GM19328 (cell line): ENCODE data around the gene CPT1C.

Experiments
- ATAC-seq: cut with Tn5 transposase; IDR thresholded peaks from one replicate; pipeline ENCODE4 v1.9.1; 2021; ENCODE audit warnings: mild to moderate bottlenecking, moderate library complexity; ENCODE audit not compliant: unreplicated experiment

The CPT1C gene

DNA sequence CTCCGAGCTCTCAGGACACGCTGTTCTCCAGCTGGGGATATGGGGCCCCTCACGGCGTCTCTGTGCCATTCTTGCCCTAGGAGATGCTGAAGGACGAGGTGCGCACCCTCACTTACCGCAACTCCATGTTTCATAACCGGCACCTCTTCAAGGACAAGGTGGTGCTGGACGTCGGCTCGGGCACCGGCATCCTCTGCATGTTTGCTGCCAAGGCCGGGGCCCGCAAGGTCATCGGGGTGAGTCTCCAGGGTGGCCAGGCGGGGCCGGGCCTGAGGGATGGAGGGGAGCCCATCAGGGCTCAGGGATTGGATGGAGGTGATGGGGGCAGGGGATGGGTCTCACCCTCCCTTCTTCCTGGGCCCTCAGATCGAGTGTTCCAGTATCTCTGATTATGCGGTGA is 9.1 kb upstream of the CPT1C start:
- no peak for ATAC-seq

DNA sequence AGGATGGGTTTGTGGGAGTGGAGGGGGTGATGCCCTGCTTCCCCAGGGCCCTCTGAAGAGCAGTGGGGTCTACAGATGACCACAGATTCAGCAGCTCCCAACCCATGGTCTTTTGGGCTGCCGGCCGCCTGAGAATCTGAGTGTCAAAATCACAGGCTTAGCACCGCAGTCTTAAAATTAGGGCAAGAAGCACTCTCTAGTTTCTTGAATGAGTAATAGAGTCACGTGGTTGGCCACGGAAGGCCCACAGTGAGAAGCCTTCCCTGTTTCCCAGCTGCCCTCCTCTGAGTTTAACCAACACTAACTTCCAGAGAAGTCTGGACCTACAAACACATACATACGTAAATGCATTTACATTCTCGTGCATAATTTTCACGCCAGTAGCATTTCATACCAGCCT is 8.6 kb upstream of the CPT1C start:
- ATAC-seq, result no peak

DNA sequence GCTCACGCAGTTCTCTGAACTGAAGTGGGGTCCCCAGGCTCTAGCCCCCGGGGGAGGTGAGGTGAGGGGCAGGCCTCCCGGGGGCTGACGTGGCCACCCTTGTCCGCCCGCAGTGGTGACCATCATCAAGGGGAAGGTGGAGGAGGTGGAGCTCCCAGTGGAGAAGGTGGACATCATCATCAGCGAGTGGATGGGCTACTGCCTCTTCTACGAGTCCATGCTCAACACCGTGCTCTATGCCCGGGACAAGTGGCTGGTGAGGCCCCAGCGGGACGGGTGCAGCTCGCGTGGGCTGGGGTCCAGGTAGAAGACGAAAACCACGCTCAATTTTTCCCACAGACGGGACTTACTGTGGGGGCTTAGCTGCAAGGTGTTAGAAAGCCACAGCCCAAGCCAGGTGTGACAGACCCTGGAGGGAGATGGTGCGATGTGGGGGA is 7.1 kb upstream of the CPT1C start:
- no peak for ATAC-seq

DNA sequence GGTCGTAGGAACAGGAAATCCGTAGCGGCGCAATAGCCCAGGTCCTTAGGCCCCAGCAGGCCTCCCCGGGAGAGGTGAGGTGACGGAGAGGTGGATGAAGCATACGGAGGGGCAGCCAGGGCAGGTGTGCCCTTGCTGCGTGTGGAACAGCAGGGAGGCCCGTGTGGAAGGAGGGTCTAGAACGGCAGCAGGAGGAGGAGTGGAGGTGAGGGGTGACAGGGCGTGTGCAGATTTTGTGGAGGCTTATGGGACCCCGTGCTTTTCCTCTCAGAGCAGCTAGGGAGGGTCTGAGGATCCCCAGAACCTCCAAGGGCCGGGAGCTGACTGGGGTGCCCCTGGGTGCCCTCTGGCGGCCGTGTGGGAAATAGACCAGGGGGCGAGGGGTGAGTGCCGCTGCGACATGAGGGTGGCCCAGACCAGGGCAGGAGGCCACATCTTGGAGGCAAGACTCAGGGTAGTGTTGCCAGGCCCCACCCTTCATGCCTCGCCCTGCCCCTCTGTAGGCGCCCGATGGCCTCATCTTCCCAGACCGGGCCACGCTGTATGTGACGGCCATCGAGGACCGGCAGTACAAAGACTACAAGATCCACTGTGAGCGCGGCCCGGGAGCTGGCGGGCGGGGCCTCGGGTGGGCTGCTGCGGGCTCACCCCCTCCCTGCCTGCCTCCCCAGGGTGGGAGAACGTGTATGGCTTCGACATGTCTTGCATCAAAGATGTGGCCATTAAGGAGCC is 6.5 kb upstream of the CPT1C start:
- no peak for ATAC-seq

DNA sequence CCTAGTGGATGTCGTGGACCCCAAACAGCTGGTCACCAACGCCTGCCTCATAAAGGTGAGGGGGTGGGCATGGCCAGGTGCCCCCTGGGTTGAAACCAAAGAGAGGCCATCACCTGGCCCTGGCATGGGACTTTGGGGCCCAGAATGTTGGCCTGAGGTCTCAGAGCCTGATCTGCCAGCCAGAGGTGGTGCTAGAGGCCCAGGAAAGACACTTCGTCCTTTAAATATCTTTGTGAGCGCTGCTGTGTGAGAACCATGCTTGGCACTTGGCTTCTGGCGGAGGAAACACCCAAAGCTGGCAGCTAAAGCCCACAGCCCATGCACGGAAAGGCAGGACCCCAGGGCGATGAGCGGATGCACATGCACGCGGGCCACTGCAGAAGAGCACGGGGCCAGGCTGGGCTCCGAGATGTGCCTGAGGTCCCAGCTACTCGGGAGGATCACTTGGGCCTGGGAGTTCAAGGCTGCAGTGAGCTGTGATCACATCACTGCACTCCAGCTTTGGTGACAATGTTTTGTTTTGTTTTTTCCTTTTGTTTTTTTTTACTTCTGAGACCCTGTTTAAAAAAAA is 5.8 kb upstream of the CPT1C start:
- no peak for ATAC-seq

DNA sequence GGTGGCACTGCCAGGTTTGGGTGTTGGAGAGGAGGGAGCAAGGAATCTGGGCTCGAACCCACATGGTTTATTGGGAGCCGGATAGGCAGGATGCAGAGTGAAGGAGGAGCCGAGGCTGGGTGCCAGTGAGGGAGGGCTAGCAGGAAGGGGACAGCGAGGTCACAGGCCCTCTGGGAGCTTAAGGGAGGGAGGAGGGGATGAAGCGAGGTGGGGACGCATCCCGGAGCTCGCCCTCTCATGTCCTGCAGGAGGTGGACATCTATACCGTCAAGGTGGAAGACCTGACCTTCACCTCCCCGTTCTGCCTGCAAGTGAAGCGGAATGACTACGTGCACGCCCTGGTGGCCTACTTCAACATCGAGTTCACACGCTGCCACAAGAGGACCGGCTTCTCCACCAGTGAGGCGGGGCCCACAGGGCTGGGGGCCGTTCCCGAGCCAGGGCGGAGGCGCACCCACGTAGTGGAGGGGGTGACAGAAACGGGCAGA is 5.0 kb upstream of the CPT1C start:
- ATAC-seq, result no peak

DNA sequence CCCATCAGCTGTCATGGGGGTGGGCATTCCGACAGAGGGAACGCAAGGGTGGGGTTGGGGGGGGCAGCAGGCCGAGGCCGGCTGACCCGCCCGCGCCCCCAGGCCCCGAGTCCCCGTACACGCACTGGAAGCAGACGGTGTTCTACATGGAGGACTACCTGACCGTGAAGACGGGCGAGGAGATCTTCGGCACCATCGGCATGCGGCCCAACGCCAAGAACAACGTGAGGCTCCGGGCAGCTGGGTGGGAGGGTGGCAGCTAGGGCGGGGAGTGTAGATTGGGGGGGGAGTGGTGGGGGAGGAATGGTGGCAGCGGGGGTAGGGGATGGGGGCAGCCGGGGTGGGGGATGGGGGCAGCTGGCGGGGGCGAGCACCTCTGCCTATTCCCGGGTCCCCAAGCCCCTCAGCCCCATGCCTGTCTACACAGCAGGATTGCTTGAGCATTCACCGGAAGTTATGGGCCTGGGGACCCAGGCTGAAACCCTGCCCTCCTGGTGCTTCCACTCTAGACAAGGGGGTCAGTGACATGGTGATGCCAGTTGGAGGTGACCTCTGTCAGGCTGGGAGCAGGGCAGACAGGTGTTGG is 4.3 kb upstream of the CPT1C start:
- no peak for ATAC-seq

DNA sequence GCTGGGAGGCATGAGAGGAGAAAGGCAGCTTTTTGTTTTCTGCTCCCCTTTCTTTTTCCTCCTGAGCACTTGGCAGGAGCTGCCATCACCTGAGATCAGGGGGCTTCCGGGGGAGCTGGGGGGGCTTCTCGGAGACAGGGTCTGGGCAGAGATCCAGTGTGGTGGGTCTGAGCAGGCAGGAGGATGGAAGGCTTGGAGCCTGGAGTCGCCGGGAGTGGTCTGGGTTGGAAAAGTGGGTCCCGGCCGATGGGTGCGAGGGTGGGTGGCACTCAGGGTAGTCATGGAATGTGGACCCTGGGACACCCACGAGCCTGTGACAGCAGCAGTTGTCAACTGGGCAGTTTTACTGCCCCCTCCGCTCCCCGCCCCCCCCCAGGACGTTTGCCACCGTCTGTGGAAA is 3.8 kb upstream of the CPT1C start:
- no peak for ATAC-seq

DNA sequence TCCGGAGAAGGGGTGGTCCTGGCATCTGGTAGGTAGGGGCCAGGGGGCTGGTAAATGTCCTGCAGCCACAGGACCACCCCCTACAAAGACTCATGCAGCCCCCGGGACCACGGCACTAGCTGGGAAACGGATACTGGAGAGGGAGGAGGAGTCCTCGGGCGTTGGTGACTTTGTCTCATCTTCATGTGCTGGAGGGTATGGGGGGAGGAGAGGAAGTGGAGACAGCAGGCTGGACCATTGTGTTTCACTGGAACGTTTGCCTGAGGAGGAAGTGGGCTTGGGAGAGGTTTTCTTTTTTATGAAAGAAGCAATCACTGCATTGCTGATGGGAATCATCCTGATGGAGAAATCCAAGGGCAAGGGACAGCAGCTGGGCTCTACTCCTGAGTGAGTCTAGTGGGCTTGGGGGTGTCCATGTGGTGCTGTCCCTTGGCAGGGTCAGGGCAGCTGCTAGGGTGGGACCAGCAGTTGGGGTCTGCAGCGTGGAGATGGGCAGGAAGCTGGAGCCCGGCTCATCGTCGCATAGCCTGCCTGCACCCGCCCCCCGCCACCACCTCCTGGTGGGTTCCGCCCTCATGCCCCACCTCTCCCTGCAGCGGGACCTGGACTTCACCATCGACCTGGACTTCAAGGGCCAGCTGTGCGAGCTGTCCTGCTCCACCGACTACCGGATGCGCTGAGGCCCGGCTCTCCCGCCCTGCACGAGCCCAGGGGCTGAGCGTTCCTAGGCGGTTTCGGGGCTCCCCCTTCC is 3.2 kb upstream of the CPT1C start:
- no peak for ATAC-seq

DNA sequence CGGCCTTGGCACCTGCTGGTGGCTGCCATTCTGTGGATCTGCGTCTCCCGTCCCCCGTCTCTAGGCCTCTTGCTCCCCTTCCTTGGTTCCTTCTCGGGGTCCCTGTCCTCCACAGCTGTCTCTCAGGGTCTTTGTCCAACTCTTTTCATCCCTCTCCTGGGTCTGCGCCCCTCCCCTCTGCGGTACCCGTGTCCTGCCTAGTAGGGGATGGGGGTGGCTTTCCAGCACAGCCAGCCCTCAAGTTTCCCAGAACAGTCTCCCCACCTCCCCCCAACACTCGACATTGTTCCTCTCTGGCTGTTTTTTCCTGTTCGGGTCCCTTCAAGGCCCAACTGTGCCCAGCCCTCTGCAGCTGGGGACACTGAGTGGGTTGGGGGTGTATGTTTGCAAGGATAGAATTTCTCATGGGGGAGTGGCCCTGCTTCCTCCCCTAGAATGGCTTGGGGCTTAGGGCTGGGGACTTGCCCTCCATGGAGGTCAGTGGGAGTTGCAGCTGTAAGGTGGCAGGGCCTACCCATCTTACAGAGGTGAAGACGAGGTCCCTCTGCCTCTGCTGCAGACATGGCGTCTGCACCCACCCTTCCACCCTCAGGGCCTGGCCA is 2.3 kb upstream of the CPT1C start:
- ATAC-seq, result no peak

DNA sequence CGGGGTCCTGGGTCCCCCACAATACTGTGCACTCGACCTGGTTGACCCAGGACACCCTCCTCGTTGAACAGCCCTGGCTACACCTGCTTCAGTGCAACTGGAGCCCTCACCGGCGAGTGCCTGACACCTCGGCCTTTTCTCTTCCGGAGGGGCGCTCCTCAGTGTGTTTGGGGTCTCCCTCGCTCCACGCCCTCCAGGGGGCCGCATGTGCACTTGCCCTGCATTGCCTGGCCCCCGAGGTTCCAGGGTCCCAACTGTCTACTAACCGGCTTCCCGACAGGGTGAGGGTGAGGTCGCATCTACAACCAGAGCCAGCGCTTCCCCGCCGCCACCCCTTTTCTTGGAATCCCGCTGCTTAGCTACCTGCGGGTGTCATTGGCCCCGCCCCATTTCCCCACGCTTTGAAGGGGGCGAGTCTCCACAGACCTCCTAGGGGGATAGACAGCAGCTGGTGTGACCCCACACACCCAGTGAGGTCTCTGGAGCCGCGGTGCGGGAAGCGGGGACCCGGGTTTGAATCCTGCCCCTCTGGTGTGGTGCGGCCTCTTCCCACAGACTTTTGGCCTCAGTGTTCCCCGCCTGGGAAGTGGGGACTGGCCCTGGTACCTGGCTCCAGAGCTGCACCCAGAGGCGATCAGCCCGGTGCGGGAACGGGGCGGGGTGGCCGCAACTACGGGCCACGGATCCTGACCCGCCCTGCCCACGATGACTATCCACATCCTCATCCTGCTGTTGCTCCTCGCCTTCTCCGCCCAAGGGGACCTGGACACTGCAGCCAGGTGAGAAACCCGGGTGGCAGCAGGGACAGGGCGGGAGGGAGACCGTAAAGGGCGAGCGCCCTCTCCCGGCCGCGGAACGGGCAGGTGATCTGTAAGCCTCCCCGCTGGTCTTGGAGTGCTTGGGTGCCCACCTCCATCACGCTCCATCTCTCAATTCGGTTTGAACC is 1.5 kb upstream of the CPT1C start, which contains the start of gene ADM5:
TSS of gene ADM5 (plus strand) at position 462 of the 946 bp plus-strand sequence. CDS start at position 706, 244 bp downstream.
- no peak for ATAC-seq

DNA sequence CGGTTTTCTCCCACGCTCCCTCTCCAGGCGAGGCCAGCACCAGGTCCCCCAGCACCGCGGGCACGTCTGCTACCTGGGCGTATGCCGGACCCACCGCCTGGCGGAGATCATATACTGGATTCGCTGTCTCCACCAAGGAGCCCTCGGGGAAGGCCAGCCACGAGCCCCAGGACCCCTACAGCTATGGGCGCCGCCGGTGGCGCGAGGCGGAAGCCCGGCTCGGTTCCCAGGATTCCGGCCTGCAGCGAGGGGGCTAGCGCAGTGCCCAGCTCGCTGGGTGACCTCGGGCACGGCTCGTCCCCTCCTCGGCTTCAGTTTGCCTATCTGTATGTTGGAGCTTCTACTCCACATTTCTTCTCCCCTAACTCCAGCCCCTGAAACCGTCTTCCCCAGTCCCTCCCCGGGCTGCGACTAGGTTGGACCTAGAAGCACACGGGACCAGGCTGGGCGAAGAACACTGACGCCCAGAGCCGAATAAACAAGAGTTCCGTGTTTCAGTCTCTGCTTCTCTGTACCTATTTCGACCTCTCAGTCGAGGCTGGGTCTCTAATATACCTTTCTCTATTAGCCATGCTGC is 749 bp upstream of the CPT1C start:
- no peak for ATAC-seq

DNA sequence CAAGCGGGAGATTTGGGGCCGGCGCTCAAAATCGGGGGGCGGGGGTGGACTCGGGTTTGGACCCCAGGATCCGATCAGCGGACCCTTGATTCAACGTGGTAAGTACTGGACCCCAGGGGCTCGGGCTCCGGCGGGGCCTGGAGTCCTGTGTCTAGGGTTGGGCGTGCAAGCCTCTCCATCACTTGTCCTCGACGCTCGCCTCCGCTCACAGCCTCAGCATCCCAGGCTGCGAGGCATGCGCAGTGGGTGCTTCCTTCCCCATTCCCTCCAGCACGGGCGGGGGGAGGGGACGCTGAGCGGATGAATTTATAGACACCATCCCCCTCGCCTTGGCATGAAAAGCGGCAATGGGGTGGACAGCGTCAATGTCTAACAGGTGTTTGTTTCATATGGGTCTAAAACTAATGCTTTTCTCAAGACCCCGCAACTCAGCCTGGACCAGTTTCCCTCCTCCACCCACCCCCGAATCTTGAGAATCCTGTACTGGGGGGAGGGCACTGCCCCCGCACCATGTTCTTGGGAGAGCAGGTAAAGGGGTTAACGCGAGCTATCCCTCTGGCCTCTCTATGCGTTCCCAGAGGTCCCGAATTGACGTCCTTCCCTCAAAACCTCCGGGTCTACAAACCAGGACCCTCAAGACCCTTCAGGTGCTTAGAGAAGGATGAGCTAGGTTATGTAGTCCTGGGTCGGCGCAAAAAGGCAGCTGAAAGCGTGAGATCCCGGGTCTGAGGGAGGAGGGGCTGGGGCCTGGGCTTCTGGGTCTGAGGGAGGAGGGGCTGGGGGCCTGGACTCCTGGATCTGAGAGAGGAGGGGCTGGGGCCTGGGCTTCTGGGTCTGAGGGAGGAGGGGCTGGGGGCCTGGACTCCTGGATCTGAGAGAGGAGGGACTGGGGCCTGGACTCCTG is 579 bp downstream of the CPT1C start:
- no peak for ATAC-seq

DNA sequence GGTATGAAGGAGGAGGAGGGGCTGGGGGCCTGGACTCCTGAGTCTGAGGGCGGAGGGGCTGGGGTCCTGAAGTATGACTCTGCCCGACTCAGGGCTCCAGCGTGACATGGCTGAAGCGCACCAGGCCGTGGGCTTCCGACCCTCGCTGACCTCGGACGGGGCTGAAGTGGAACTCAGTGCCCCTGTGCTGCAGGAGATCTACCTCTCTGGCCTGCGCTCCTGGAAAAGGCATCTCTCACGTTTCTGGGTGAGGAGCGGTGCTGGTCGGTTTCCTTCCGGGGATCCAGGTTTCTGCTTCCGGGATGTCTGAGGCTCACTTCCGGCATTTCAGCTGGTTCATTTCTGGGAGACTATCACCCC is 1.2 kb downstream of the CPT1C start:
- no peak for ATAC-seq

DNA sequence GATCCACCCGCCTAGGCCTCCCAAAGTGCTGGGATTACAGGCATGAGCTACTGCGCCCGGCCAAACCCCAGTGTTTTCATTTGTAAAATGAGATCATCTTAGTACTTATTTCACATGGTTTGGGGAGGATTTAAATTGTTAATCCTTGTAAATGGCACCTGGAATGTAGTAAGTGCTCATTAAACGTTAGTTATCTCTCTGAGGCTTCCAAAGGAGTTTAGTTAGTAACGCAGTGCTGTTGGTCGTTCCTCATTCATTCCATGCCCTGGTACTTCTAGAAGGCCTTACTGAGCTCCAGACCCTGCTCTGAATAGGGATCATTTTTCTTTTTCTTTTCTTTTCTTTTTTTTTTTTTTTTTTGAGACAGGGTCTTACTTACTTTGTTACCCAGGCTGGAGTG is 5.2 kb downstream of the CPT1C start:
- ATAC-seq, result no peak

DNA sequence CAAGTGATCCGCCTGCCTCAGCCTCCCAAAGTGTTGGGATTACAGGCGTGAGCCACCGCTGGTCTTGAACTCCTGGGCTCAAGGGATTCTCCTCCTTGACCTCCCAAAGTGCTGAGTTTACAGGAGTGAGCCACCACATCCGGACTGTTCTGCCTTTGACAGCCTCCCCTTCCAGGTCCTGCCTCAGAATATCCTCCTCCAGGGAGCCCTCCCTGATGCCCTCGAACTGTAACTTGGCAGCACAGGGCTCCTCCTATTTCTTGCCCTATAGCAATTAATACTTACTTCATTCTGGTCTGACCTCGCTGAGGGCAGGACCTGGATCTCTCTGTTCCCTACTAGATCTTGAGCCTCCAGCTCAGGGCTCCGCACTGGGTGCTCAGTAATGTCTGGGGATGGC is 5.9 kb downstream of the CPT1C start:
- ATAC-seq, result no peak

DNA sequence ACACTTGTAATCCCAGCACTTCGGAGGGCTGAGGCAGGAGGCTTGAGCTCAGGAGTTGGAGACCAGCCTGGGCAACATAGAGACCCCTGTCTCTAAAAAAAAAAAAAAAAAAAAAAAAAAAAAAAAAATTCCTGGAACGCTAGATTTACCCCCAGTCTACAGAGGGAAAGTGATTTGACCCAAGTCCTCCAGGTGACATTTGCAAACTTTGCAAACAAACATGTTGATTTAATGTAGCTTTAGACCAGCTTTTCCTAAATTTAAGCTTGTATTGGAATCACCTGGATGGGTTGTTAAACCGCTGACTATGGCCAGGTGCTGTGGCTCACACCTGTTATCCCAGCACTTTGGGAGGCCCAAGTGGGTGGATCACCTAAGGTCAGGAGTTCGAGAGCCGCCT is 8.4 kb downstream of the CPT1C start:
- ATAC-seq, result no peak

DNA sequence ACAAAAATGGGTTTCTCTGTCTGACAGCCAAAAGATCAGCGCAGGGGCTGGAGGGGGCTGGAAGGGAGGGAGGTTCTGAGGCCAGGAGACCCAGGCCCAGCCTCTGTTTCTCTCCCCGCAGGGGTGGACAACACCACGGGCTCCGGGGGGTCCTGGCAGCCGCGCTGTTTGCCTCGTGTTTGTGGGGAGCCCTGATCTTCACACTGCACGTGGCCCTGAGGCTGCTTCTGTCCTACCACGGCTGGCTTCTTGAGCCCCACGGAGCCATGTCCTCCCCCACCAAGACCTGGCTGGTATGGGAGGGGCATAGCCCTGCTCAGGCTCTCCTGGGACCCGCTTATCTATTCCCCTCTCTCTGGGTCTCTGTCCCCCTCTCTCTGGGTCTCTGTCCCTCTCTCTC is 9.6 kb downstream of the CPT1C start:
- ATAC-seq, result no peak

DNA sequence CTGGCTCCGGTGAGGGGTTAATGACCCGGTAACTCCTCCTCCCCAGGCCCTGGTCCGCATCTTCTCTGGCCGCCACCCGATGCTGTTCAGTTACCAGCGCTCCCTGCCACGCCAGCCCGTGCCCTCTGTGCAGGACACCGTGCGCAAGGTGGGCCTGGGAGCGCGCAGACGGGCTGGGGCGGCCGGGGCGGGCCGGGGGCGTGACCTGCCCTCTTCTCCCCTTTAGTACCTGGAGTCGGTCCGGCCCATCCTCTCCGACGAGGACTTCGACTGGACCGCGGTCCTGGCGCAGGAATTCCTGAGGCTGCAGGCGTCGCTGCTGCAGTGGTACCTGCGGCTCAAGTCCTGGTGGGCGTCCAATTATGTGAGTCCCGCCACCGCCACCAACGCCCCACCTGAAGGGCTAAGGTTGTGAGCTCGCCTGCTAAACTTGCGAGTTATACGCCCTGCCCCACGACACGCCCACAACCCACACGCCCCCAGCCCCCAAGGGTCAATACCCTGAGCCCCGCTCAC is 10.4 kb downstream of the CPT1C start:
- ATAC-seq, result no peak
